Measurements from ENCODE around the gene BHLHE40. TPM values are rescaled to one million over a fixed set of nuclear protein-coding genes. Genes with fewer than 3 reads are reported as not detected.
A peak's percentile ranks its signal among the peaks of the same experiment; 100 is the strongest.

The BHLHE40 gene
- total RNA-seq, 2 donors from 2014 or later: 25.2 to 66.0 TPM

DNA sequence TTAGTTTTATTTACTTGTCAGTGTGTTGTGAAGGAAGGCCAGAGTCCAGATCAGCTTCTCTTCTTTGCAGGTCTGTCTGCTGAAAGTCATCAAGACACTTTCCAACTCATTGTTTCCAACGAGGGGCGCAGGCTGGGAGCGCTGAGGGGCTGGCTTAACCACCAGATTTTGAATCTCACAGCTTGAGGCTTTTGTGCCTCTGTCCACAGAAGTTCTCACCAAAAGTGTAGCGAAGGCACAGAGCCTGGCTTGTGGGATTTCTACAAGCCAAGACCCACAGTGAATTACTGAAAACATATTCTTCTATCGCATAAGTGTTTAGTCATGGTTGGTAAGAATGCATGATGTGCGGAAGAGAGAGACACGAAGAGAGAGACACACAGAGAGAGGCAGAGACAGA, 35.2 kb downstream of the BHLHE40 start:
- DNase-seq: no peak
- H3K4me1 ChIP-seq: peaks cover 14% of the 10 kb centered on the region

DNA sequence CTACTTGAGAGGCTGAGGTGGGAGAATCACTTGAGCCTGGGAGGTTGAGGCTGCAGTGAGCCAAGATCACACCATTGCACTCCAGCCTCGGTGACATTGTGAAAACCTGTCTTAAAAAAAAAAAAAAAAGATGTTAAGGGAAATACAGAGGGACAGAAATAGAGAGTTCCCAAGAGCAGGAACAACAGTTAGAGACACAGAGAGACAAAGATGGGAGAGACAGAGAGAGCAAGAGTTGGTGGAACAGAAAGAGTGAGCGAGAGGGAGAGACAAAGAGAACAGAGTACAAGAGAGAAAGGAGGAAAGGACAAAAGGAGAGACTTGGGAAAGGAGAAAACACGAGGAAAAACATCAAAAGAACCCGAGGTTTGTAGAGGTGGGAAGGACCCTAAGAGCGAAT, 35.8 kb downstream of the BHLHE40 start:
- Histone ChIP-seq H3K27me3 (no peaks in the 10 kb centered on the region), H3K4me3 (no peak overlapping the region), H3K9ac (ENCODE audit: low read depth in 2 of 2, low read length in 2 of 2) (no peak overlapping the region), H3K4me1 (peaks cover 14% of the 10 kb centered on the region), H3K36me3 (no peaks in the 10 kb centered on the region), H3K9me3 (no peaks in the 10 kb centered on the region), H3K27ac (no peak overlapping the region)
- DNase-seq: no peak
- intact Hi-C loops (cut with DNase I): no loop called here
- TF ChIP-seq, protein P1, sequence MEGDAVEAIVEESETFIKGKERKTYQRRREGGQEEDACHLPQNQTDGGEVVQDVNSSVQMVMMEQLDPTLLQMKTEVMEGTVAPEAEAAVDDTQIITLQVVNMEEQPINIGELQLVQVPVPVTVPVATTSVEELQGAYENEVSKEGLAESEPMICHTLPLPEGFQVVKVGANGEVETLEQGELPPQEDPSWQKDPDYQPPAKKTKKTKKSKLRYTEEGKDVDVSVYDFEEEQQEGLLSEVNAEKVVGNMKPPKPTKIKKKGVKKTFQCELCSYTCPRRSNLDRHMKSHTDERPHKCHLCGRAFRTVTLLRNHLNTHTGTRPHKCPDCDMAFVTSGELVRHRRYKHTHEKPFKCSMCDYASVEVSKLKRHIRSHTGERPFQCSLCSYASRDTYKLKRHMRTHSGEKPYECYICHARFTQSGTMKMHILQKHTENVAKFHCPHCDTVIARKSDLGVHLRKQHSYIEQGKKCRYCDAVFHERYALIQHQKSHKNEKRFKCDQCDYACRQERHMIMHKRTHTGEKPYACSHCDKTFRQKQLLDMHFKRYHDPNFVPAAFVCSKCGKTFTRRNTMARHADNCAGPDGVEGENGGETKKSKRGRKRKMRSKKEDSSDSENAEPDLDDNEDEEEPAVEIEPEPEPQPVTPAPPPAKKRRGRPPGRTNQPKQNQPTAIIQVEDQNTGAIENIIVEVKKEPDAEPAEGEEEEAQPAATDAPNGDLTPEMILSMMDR (IDR thresholded peaks at IDR 0.05): no peak

More for the DNA sequence above, 35.2 kb downstream of the BHLHE40 start:
- H3K36me3 ChIP-seq: no peaks in the 10 kb centered on the region
- peak overlapping the region in 1 of 2 donors; percentile 15 for H3K9ac ChIP-seq (ENCODE audit: low read depth in 2 of 2, low read length in 2 of 2)
- TF ChIP-seq, protein P1 (IDR thresholded peaks at IDR 0.05): no peak
- no peak overlapping the region for H3K4me3 ChIP-seq
- H3K27me3 ChIP-seq: no peaks in the 10 kb centered on the region
- H3K9me3 ChIP-seq: no peaks in the 10 kb centered on the region
- intact Hi-C loops (cut with DNase I): no loop called here
- no peak overlapping the region for H3K27ac ChIP-seq

DNA sequence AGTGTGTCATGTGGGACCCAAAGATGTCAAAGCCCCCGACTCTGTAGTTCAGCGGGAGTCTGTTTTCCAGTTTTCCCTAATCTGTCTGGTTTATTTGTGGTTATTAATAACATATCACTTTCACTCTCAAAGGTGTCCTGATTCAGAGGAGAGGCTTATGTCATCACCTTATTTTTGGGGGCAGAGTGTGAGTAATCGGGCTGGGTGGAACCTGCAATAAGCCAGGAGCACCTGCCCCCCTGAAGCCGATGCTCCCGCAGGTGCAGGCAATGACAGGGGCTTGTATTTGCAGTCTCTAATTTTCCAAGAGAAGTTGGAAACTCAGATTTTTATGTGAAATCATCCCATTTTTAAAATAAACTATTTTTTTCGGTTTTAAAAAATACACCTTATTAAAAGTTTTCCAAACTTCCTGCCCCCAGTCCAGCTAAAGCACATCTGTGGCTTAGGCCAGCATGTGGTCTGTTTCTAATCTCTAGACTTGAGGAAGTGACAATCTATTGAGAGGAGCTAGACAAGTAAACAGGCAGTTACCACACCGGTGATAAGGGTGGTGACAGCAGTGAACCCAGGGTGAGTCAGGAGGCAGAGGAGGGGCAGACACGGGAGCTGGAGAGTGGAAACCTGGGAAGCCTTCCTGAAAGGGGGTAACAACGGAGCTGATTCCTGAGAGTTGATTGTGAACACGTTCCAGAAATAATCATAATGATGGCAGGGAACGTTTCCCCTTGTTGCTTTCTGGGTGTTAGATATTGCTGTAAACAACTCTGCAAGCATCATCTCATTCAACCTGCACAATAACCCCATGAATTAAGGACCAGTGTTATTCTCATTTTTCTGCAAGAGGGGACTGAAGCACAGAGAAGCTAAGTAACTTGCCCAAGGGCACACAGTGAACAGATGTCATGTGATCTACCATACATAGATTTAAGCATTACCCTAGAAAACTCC, 37.2 kb downstream of the BHLHE40 start:
- no peak overlapping the region for H3K4me3 ChIP-seq
- intact Hi-C loops (cut with DNase I): no loop called here
- peak overlapping the region; percentile 88 for H3K27ac ChIP-seq
- H3K9ac ChIP-seq (ENCODE audit: low read depth in 2 of 2, low read length in 2 of 2): peak overlapping the region; percentile 30 to 62
- no peaks in the 10 kb centered on the region for H3K27me3 ChIP-seq
- TF ChIP-seq, protein P1 (IDR thresholded peaks at IDR 0.05): no peak
- H3K36me3 ChIP-seq: no peaks in the 10 kb centered on the region
- peaks cover 14% of the 10 kb centered on the region for H3K4me1 ChIP-seq
- H3K9me3 ChIP-seq: no peaks in the 10 kb centered on the region
- peak; percentile 86 for DNase-seq

DNA sequence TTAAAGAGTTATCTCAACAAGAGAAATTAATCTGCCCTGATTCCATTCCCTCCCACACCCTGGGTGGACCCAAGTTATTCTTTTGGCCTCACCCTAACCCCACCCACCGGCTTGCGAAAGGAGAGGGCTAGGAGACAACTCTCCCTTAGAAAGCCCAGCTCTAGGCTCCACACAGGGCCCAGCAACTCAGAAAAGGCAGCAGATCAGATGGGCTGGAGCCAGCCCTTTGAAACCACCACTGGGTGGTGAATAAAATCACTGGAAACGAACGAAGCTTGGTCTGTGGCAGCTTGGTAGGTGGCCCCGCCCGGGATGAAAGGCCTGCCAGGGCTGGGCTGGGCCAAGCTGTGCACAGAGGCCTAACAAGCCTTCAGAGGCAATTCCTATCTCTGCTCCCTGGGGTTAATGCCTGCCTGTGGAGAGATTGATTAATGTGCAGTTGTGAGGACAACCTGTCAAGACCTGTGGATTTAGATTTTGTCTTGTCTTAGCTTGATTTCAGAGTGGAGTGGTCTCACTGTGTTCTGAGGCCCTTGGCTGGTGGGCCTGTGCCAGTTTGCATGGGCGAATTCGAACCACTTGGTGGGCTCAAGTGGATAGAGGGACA, 38.8 kb downstream of the BHLHE40 start:
- intact Hi-C loops (cut with DNase I): no loop called here
- peak overlapping the region; percentile 36 to 69 for H3K9ac ChIP-seq (ENCODE audit: low read depth in 2 of 2, low read length in 2 of 2)
- TF ChIP-seq, protein P1 (IDR thresholded peaks at IDR 0.05): no peak

DNA sequence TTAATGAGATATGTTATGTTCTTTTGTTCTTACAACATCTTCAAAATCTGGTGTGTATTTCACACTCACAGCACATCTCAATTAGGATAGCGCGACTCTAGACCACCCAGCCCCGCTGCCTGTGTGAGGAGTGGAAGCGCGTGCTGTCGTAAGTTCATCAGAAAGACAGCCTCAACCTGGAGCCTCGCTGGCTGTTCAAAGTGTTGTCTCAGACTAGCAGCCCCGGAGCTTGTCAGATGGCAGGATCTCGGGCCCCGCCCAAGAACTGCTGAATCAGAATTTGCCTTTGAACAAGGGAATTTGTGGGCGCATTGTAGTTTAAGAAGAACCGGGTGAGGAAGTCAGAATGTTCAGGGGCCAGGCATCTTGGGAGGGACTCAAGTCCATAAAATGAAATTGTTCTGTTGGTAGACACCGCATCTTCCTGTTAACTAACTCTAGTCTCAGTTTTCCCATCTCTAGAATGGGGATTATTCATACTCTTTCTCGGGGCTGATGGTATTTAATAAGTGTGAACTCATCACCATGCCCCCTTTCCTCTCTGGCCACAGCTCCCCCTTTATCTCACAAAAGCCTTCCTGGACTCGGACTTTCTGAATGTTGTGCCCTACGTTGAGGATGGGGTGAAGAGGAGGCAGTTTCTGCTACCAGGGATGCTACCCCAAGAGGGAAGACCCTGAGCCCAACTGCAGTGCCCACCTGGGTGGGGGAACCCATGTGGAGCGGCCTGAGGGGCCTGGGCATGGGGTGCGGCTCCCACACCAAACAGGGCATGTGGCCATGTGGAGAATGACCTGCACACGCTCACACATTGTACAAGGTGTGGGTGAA, 40.4 kb downstream of the BHLHE40 start:
- H3K9me3 ChIP-seq: no peaks in the 10 kb centered on the region
- peak; percentile 54 for DNase-seq
- no peaks in the 10 kb centered on the region for H3K36me3 ChIP-seq
- intact Hi-C loops (cut with DNase I): loop anchor here (5.0 kb wide), 1 partner anchor 37 kb away; no protein-coding TSS in a partner anchor
- no peak overlapping the region for H3K9ac ChIP-seq (ENCODE audit: low read depth in 2 of 2, low read length in 2 of 2)
- no peak overlapping the region for H3K4me3 ChIP-seq
- peak overlapping the region; percentile 88 for H3K27ac ChIP-seq
- no peaks in the 10 kb centered on the region for H3K27me3 ChIP-seq
- peaks cover 11% of the 10 kb centered on the region for H3K4me1 ChIP-seq
- TF ChIP-seq, protein P1 (IDR thresholded peaks at IDR 0.05): no peak

More for the DNA sequence above, 38.8 kb downstream of the BHLHE40 start:
- H3K9me3 ChIP-seq: no peaks in the 10 kb centered on the region
- H3K27me3 ChIP-seq: no peaks in the 10 kb centered on the region
- DNase-seq: peak; percentile 93
- H3K27ac ChIP-seq: peak overlapping the region; percentile 88
- no peaks in the 10 kb centered on the region for H3K36me3 ChIP-seq
- peaks cover 12% of the 10 kb centered on the region for H3K4me1 ChIP-seq
- H3K4me3 ChIP-seq: no peak overlapping the region
